Esophagus muscularis mucosa (tissue), 4 donors: Measurements from ENCODE around the gene CCDC185. TPM values are rescaled to one million over a fixed set of nuclear protein-coding genes. Genes with fewer than 3 reads are reported as not detected.

Experiments used
- DNase-seq: peaks from one replicate; pipeline ENCODE4 v3.0.0-alpha.2; 2017; ENCODE audit errors: extremely low spot score
- H3K27ac ChIP-seq, 4 donors: fragments of 200-600 bp; sonication (generic); replicated peaks in 1 of 4; 1 replicate in 3 of 4; 2 replicates in 1 of 4; pipeline ENCODE4 v1.5.1; 2016 to 2019; ENCODE audit warnings: mild to moderate bottlenecking in 1 of 4
- H3K27me3 ChIP-seq, 4 donors: fragments of 200-600 bp; sonication (generic); one replicate each; pipeline versions ENCODE4 v1.5.1 to v1.6.0; 2016 to 2019
- H3K36me3 ChIP-seq, 4 donors: fragments of 200-600 bp; sonication (generic); one replicate each; pipeline ENCODE4 v1.5.1; 2016 to 2019
- H3K4me1 ChIP-seq, 4 donors: fragments of 200-600 bp; sonication (generic); one replicate each; pipeline ENCODE4 v1.5.1; 2016 to 2019
- H3K4me3 ChIP-seq, 4 donors: fragments of 200-600 bp; sonication (generic); 1 replicate in 2 of 4; 2 replicates in 2 of 4; pipeline ENCODE4 v1.5.1; 2016 to 2019; ENCODE audit warnings: mild to moderate bottlenecking in 4 of 4, moderate library complexity in 1 of 4
- H3K9me3 ChIP-seq, 4 donors: fragments of 200-600 bp; sonication (generic); 1 replicate in 3 of 4; 2 replicates in 1 of 4; pipeline ENCODE4 v1.5.1; 2016 to 2019
- EP300 ChIP-seq: sonication (generic); formaldehyde crosslinking; IDR thresholded peaks from one replicate; pipeline ENCODE4 v1.6.1; 2017; ENCODE audit warnings: antibody characterized with exemption
- POLR2A ChIP-seq: fragments of 450-650 bp; IDR thresholded peaks from one replicate; pipeline ENCODE4 v1.6.1; 2017; ENCODE audit warnings: antibody characterized with exemption, moderate library complexity, mild to moderate bottlenecking, low read depth
- POLR2AphosphoS5 ChIP-seq, 2 donors: sonication (generic); formaldehyde crosslinking; IDR thresholded peaks; one replicate each; pipeline ENCODE4 v1.6.1; 2017; ENCODE audit warnings: antibody characterized with exemption in 2 of 2
- WGBS: methylation state at CpG from one replicate; pipeline ENCODE4 v1.1.5; 2018; 5-methylcytosine and 5-hydroxymethylcytosine counted together
- intact Hi-C: fragments of 100-400 bp; cut with DNase I; formaldehyde crosslinking; loops from one replicate; pipeline ENCODE4 v1.15.1; 2023
- total RNA-seq, 4 donors: library from RNA; depleted of rRNA; stranded (reverse); fragments of >200 nt; gene quantifications; one replicate each; pipeline versions ENCODE4 v1.1.0 to v1.2.1, GENCODE V29; 2016
- TF ChIP-seq, protein P1 (sequence below), 3 experiments: fragments of 200-600 bp in 2 of 3; fragments of 450-650 bp in 1 of 3; sonication (generic) in 2 of 3; IDR thresholded peaks; one replicate each; pipeline ENCODE4 v1.5.1; 2017 to 2019; ENCODE audit warnings: antibody characterized with exemption in 3 of 3, mild to moderate bottlenecking in 2 of 3, moderate library complexity in 1 of 3

CCDC185 gene
- total RNA-seq, 4 donors from 2014 or later: not detected

- 19% methylated on average over 1 of the region's 1 CpG for WGBS
- Histone ChIP-seq H3K27me3 (no peaks in the 10 kb centered on the region), H3K9me3 (peaks cover 0 to 5% (median 2%) of the 10 kb centered on the region in 4 donors), H3K27ac (peak overlapping the region in 3 of 4 donors; percentile 49 to 52 (median 50)), H3K36me3 (no peaks in the 10 kb centered on the region), H3K4me1 (peaks cover 9 to 53% (median 47%) of the 10 kb centered on the region in 4 donors), H3K4me3 (no peak overlapping the region)
- intact Hi-C loops: no loop called here
- TF ChIP-seq POLR2A: no peak
- TF ChIP-seq POLR2AphosphoS5 (IDR thresholded peaks at IDR 0.05): no peak
- TF ChIP-seq EP300: no peak
- TF ChIP-seq, protein P1, sequence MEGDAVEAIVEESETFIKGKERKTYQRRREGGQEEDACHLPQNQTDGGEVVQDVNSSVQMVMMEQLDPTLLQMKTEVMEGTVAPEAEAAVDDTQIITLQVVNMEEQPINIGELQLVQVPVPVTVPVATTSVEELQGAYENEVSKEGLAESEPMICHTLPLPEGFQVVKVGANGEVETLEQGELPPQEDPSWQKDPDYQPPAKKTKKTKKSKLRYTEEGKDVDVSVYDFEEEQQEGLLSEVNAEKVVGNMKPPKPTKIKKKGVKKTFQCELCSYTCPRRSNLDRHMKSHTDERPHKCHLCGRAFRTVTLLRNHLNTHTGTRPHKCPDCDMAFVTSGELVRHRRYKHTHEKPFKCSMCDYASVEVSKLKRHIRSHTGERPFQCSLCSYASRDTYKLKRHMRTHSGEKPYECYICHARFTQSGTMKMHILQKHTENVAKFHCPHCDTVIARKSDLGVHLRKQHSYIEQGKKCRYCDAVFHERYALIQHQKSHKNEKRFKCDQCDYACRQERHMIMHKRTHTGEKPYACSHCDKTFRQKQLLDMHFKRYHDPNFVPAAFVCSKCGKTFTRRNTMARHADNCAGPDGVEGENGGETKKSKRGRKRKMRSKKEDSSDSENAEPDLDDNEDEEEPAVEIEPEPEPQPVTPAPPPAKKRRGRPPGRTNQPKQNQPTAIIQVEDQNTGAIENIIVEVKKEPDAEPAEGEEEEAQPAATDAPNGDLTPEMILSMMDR (IDR thresholded peaks at IDR 0.05): no peak
- no peak for DNase-seq
These were observed 36.6 kb downstream of the CCDC185 start for GRCh38 chr1:223429821-223430220.

GRCh38 chr1:223430236-223430635 lies 37.0 kb downstream of the CCDC185 start:
- Histone ChIP-seq H3K9me3 (peaks cover 0 to 5% (median 2%) of the 10 kb centered on the region in 4 donors), H3K27ac (peak overlapping the region in 3 of 4 donors; percentile 42 to 50 (median 49)), H3K4me1 (peaks cover 9 to 48% (median 43%) of the 10 kb centered on the region in 4 donors), H3K27me3 (no peaks in the 10 kb centered on the region), H3K36me3 (no peaks in the 10 kb centered on the region), H3K4me3 (no peak overlapping the region)
- intact Hi-C loops: no loop called here
- DNase-seq: no peak
- TF ChIP-seq, protein P1 (IDR thresholded peaks at IDR 0.05): no peak
- TF ChIP-seq POLR2A (no peak), POLR2AphosphoS5 (IDR thresholded peaks at IDR 0.05) (no peak), EP300 (no peak)
- 47% methylated on average over 1 of the region's 1 CpG for WGBS

- TF ChIP-seq POLR2A (no peak), POLR2AphosphoS5 (IDR thresholded peaks at IDR 0.05) (no peak), EP300 (no peak)
- TF ChIP-seq, protein P1 (IDR thresholded peaks at IDR 0.05): no peak
- 80% methylated on average over 3 of the region's 3 CpGs for WGBS
- intact Hi-C loops: no loop called here
These were observed 43.9 kb downstream of the CCDC185 start for GRCh38 chr1:223437151-223437550.

GRCh38 chr1:223443397-223443796 lies 50.2 kb downstream of the CCDC185 start:
- no peaks in the 10 kb centered on the region for H3K4me1 ChIP-seq
- intact Hi-C loops: no loop called here
- no peaks in the 10 kb centered on the region for H3K27me3 ChIP-seq
- no peak for DNase-seq
- no peak overlapping the region for H3K4me3 ChIP-seq
- peaks cover 0 to 9% (median 0%) of the 10 kb centered on the region in 4 donors for H3K9me3 ChIP-seq
- H3K27ac ChIP-seq: no peak overlapping the region
- TF ChIP-seq, protein P1 (IDR thresholded peaks at IDR 0.05): no peak
- TF ChIP-seq POLR2AphosphoS5 (IDR thresholded peaks at IDR 0.05) (no peak), EP300 (no peak), POLR2A (no peak)
- WGBS: 85% methylated on average over 1 of the region's 1 CpG
- H3K36me3 ChIP-seq: no peaks in the 10 kb centered on the region

More at GRCh38 chr1:223437151-223437550, 43.9 kb downstream of the CCDC185 start:
- Histone ChIP-seq H3K9me3 (no peaks in the 10 kb centered on the region), H3K36me3 (no peaks in the 10 kb centered on the region), H3K27ac (no peak overlapping the region), H3K4me1 (peaks cover 0 to 2% (median 0%) of the 10 kb centered on the region in 4 donors), H3K4me3 (no peak overlapping the region), H3K27me3 (no peaks in the 10 kb centered on the region)
- DNase-seq: no peak

GRCh38 chr1:223444411-223444810 lies 51.2 kb downstream of the CCDC185 start:
- no peak for TF ChIP-seq POLR2AphosphoS5 (IDR thresholded peaks at IDR 0.05)
- TF ChIP-seq, protein P1 (IDR thresholded peaks at IDR 0.05): no peak
- TF ChIP-seq POLR2A: no peak
- no peak for TF ChIP-seq EP300
- Histone ChIP-seq H3K9me3 (peaks cover 0 to 9% (median 0%) of the 10 kb centered on the region in 4 donors), H3K4me3 (no peak overlapping the region), H3K27ac (no peak overlapping the region), H3K4me1 (no peaks in the 10 kb centered on the region), H3K27me3 (no peaks in the 10 kb centered on the region), H3K36me3 (no peaks in the 10 kb centered on the region)
- no peak for DNase-seq
- intact Hi-C loops: no loop called here
- 91% methylated on average over 7 of the region's 7 CpGs for WGBS
